ENCODE measurements around the gene ACKR3.

ACKR3 gene

DNA sequence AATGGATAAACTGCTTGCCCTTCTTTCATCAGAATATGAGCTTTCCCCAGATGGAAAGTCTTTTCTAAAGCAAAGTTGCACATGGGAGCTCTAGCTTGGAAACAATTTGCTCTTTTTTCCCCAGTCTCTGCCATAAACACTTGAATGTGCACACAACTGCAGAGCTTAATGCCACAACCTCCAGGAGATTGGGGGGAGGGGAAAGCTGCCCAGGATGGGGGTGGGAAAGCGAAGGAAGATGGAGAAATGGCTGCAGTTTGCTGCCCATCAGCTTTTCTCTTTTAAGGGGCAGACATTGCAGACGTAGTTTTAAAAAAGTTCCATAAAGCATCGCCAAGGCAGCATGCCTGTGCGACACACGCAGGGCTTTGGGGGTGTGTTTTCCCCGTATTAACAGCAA, 1.5 kb downstream of the ACKR3 start:
- DNase-seq = no peak

DNA sequence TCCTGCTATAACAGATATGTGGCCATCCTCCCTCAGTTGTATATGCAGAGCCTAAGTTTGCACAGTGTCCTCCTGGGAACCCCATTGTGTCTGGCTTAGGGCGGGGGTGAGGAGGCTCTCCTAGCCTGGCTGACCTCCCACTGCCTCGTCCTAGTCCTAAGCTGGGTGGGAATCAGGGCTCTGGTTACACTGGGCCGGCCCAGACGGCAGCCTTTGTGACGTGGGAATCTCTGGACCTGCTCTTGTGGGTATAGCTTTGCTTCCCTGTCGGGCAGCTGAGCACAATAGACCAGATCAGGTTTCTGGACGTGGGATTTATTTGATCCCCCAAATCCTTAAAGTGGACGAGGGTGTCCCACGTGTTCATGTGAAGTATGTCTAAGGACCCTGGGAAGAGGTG, 2.9 kb downstream of the ACKR3 start:
- DNase-seq = no peak

DNA sequence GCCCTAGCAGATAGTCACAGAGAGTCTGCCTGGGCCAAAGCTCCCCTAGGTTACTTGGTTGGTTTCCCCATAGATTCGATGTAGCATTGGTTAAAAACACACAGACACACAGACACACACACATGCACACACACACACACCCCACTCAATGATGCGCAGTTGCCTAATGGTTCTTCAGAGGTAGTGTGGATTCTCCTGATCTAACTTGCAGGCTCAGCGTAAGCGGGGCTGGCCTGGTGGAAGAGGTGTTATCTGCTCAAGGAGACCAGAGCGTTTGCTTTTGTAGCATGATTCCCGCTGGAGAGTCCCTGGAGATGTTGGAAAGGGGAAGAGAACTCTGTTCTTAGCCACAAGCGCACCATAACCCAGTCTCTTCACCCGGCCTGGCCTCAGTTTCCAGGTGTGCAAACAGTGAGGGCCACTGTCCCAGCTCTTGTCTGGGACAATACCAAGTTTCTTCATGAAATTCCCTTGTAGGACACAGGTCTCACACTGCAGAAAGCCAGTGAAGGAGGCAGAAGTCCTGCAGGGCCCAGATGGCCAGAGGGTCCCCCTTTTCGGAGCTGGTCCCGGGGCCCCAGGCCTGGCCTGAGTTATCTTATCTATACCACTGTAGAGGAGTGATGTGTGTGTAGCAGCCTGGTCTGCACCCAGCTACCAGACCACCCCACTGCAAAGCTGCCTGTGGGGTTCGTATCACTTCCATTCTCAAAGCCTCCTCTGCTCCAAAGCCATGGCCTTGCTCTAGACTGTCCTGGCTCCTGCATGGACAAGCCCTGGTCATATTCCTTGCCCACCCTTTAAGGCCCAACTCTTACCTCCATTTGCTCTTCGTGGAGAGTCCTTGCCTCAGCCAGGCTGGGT, 3.7 kb downstream of the ACKR3 start:
- DNase-seq = no peak

DNA sequence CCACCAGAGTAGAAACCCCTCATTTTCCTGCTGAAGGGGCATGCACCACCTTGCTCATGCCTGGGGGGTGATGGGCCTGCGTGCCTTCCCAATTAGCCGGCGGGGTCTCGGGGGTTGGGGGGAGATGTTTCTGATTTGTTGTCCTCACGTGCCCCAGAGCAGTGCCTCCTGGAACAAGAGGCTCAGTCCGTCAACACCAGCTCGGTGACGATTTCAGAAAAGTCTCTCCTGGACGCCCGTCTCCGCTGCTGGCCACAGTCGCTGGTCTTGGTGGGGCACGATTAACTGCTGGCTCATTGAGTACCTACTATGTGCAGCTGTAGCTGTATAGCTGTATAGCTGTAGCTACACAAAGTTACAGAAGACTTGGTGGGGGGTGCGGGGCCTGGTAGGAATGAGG, 4.4 kb downstream of the ACKR3 start:
- DNase-seq = no peak

DNA sequence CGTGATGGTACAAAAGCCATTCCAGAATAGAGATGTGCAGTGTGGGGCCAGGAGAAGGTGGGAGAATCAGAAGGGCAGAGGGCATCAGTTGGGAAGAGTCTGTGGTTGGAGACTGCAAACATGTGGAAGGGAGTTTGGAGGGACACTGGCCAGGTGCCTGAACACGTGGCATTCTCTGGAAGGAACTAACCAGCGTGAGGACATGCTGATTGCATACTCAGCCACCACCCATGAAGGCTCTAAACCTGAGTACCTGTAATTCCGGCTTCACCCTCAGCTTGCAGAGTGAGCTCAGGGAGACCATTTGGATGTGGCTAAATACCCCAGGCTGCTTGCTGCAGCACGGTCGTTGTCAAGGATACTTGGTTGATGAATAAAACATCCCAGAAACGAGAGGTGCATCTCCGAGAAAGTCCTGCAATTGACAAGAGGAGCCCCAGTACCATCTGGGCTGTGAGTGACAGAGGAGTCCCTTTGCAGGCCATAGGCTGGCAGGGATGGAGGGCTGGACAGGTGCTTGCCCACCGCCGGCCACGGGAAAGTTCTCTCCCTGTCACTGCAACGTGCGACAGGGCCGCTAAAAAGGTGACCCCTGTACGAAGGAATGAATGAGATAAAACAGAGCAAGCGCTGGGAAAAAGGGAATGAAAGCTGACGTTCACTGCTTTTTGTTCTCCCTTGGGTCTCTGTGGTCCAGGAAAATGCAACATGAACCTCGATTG, 5.0 kb downstream of the ACKR3 start:
- DNase-seq = no peak

DNA sequence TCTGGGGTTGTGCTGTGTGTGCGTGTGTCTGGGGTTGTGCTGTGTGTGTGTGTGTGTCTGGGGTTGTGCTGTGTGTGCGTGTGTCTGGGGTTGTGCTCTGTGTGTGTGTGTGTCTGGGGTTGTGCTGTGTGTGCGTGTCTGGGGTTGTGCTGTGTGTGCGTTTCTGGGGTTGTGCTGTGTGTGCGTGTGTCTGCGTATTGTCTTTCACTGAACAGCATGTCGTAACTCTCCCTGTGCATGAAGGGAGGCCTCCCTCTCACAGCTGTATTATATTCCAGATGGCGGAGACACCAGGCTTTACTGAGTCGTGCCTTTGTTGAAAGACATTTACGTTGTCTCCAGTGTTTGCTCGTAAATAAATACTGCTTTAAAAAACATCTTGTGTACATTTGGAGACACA, 5.9 kb downstream of the ACKR3 start:
- no peak for DNase-seq

DNA sequence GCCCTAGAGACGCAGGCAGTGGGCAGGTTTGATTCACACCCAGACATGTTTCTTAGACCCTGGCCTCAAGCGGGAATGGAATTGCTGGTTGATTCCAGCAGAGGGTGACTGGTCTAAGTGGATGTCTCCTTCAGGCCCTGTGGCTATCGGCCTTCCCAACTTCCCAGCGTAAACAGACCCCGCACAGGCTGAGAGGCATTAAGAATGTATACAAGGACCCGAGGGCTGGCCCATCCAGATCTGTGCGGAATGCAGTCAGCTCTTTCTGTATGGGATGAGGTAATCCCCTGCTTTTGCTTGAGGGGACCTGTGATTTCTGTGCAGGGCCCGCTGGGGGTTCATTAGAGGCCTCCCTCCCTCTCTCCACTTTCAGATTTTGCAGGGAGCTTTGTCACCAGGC, 6.5 kb downstream of the ACKR3 start:
- DNase-seq = no peak

DNA sequence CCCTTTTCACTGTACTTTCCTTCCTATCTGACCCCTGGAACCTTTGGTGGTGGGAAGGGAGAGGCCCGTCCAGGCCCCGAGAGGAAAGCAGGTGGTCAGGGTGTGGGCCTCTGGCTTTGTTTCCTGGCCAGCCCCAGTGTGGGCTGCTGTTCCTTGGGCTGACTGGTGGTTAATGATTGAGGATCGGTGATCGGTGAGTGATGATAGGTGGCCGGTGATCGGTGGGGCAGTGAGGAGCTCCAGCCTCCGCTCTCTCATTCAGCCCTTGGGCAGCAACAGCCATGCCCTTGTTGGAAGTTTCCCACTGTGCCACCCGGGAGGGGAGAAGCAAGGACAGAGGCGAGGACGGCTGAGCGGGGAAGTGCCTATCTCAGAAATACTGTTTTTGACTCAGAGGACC, 7.3 kb downstream of the ACKR3 start:
- DNase-seq = peak; percentile 10

DNA sequence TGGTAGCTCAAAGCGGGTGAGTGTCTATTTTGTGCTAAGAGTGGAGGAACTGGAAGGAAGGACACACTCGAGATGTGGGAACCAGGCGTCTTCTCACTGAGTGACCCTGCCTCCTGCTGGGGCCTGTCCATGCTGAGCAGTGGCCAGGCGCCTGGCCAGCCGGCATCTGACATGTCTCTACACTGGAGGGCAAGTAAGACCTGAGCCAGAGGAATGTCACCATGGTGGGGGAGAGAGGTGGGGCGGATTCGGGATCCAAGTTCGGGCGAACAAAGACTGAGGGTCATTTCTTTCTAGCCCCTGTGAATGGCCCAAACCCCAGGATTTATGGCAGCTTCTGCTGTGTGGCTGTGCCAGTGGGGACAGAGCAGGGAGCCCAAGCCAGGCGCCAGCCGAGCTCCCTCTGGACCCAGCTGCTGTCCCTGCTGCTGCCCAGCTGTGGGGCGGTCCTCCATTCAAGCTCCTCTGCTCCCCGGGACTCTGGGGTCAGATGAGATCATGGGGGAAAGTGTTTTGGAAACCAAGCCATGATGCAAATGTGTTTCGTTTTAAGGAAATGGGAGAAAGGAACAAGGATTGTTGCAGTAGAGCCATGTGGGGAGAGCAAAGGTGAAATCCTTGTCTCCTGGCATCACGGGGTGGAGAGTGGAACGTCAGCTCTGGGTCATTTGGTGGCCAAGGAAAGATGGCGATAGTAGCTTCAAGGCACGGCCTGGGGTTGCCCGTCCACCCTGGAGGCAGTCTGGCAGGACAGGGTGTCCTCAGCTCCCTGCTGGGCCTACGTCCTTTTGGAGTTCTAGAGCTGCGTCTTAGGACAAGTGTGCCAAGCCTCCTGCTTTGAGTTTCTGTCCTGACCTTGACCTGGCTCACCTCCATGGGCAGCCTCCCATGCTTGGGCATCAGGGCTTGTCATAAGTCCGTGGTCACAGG, 8.1 kb downstream of the ACKR3 start:
- DNase-seq = no peak

DNA sequence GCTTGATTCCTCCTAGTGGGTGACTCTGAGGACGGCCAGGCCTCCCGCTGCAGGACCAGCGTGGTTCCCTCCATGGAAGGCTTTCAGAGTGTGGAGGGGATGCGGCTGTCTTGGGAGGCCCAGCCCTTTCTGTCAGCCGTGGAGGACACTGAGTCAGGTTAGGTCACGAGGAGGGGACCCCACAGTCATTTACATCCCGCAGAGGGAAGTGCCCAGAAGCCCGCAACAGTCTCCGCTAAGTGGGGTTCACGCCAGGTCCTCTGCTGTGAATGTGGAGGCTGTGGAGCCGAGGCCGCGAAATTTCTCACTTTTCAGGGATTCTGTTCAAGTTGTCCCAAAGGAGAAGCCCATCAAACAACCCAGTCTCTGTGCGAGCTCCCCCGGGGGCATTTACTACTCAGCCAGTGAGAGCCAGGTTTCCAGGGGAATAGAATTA, 8.8 kb downstream of the ACKR3 start:
- DNase-seq = no peak

DNA sequence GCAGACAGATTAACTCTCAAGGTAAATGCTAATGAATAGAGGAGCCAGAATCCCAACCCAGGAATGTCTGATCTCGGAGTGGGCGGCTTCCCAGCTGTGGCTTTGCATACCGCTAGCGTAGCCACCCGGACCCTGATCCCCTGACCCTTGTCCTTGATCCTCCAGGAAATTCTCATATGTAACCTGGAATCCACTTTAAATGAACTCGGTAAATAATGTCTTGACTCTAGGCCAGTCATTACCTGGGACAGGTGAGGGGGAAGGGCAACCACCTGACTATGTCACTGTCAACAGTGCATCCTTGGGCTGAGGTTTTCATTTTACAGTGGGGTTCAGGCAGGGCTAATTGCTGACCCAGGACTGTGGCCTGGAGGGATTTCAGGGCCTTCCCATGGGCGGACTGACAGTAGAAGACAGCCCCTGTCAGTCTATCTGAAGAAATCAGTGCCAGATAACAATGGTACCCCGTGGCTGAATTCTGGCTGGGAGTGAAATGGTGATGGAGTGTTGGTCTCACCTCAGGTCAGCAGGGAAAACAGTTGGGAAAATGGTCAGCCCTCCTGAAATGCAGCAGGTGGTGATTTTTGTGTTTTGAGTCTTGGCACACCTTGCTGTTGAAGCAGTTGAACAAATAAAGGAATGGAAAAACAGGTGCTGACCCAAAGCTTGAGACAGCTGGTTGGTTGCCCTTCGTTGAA, 9.6 kb downstream of the ACKR3 start:
- DNase-seq = no peak

DNA sequence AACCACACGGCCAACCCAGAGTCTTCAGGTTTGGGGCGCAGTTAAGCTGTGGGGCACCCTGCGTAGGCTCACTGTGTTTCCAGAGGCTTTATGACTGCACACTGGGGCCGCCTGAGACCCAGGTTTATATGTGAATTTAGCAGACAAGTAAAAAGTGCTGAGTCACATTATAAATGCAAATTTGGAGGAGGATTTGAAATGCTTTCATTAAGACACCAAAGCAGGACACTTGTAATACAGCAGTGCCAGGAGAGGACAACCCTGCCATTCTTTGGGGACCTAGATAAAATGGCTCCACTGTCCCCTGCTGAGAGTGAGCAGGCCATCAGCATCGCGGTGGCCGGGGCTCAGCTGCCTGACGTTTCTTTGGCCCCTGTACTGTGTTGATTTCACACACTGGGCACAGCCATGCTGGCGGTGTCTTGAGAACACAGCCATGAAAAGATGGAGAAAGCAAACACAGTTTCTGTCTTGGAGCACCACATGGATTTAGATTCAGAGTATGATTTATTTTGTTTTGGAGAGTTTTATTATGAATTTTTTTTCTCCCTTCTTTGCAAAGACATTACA, 10.2 kb downstream of the ACKR3 start:
- DNase-seq = no peak

DNA sequence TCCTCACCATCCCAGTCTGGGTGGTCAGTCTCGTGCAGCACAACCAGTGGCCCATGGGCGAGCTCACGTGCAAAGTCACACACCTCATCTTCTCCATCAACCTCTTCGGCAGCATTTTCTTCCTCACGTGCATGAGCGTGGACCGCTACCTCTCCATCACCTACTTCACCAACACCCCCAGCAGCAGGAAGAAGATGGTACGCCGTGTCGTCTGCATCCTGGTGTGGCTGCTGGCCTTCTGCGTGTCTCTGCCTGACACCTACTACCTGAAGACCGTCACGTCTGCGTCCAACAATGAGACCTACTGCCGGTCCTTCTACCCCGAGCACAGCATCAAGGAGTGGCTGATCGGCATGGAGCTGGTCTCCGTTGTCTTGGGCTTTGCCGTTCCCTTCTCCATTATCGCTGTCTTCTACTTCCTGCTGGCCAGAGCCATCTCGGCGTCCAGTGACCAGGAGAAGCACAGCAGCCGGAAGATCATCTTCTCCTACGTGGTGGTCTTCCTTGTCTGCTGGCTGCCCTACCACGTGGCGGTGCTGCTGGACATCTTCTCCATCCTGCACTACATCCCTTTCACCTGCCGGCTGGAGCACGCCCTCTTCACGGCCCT, 11.2 kb downstream of the ACKR3 start:
- DNase-seq = no peak

DNA sequence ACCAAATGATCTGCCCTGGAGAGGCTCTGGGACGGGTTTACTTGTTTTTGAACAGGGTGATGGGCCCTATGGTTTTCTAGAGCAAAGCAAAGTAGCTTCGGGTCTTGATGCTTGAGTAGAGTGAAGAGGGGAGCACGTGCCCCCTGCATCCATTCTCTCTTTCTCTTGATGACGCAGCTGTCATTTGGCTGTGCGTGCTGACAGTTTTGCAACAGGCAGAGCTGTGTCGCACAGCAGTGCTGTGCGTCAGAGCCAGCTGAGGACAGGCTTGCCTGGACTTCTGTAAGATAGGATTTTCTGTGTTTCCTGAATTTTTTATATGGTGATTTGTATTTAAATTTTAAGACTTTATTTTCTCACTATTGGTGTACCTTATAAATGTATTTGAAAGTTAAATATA, 11.9 kb downstream of the ACKR3 start:
- no peak for DNase-seq

DNA sequence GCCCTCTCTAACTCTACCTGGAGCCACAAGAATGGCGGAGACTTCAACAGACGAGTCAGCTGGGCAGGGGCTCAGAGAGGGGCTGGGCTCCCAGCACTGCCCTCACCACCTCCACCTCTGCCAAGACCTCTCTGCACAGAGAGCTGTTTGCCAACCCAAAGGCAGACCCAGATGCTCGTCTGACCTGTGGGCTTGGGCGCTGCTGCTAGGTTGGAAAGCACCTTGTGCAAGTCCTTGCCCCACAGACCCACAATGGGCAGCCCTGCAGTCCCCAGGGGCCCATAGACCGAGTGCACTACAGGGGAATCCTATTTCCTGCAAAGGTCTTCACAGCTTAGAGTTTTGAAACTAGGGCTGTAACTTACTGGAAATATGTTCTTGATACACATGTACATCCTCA, 13.3 kb downstream of the ACKR3 start:
- DNase-seq = no peak

DNA sequence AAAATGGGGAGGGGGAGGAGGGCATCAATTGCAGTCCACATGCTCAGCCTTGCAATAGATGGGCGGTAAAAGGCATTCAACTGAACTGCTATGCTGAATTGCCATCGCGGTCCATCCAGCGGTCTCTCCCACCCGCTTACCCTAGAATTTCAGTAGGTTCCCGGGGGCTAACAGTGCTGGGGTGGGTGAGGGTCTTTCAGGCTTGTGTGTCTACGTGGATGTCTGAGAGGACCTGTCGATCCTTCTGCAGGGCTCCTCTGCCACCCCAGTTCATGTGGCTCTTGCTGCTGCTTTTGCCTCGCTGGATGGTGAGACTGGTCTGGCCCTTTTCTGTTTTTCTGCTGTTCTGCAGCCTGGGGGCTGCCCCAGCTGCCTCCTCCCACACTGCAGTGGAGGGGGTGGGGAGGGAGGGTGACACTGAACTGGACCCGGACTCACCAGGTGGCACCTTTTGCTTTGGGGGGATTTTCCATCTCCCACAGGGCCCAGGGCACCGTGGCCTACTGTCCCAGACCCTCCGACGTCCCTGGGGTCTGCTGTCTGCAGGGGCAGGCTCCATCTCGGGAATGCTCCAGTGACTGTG, 14.1 kb downstream of the ACKR3 start:
- no peak for DNase-seq

DNA sequence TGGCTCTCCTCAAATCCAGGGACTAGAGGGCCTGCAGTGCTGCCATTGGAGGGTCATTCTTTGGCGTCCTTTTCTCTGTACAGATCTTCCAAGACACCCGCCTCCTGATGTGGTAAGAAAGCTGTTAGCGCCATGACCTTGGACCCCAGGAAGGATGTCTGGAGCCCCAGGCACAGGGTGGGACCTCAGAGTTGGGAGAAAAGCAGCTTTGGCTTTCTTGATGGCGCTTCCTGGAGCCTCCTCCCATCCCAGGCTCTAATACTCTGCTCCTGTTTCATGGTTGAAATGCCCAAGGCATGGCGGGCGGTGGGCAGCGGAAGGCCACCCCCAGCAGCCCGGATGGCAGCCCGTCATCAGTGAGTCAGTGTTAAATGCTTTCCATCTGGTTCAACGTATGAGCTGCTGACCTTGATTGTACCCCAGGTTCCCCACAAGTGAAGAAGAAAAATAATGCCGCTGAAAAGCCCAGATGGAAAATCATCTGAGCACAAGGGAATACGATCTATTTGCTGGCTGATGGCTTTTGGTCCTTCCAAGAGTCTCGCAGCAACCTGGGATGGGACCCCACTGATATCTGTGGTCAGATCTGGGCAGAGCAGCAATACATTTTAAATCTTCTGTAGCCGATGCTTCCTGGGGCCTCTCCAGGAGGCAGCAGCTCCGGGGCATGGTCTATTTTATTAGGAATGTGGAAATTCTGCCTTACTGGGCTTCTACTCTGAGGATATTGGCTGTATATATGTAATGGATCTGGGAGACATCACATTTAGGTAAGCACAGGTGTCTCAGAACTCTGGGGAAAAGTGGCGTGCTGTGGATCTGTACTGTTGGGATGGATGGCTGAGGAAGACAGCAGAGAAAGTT, 15.1 kb downstream of the ACKR3 start:
- DNase-seq = no peak

DNA sequence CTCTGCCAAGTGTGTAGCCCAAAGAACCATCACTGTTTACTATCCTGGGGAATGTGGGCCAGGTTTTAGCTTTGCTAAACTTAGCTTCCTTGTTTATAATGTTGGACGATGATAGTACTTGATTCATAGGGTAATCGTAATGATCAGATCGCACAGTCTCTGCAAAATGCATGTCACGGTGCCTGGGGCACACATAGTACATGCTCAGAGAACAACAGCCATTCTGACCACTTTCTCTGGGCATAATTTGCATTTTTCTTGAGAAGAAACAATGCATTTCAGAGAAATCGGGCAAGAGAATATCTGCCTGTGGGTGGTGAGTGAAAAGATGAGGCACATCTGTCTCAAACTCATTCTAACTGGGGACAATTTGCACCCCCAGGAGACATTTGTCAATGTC, 16.3 kb downstream of the ACKR3 start:
- no peak for DNase-seq

DNA sequence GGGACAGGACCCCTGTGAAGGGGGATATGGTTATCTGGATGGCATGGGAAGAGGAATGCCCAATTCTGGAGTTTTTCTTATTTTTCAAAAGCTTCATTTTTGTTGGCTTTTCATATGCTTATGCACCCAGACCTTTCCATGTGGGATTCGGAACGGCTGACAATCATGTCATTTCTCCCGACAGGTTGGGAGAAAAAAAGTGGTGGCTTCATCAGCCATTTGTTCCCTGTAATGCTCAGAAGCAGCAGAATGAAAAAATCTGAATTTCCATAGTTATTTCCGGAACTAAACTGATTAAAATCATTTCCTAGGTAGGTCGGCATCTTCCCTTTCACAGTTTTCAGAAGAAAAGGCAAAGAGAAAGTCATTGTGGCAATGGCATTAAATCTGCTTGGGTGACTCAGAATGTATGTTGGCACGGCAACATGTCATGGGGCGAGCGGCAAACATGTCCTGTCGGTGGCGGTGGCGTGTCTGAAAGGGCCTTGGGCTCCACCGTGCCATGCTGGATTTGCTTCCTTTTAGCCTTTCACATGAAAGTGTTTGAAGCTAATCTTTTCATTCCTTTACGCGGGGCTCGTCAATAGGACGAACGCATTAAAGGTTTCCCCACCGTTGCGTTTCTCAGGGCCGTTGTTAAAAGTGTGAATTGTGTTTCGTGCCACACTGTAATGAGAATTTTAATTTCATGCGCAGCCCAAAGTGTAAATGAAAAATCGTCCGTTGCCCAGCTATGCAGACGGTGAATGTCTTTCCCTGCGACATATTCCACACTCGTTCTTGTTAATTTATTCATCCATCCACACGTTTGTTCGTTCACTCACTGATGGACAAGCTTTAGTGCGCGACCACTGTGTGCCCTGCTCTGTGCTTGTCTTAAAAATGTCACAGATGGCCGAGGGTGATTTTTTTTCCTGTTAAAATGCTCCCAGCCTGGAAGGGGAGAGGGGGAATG, 18.5 kb downstream of the ACKR3 start:
- DNase-seq = no peak
